ENCODE measurements around the gene GPR132. TPM values are rescaled to one million over a fixed set of nuclear protein-coding genes. Genes with fewer than 3 reads are reported as not detected.

The GPR132 gene
- total RNA-seq, 1 donor from 2014 or later: 48.5 TPM

- TF ChIP-seq CTCF (IDR thresholded peaks at IDR 0.05): no peak
- Mint-ChIP-seq H3K4me1 (peaks cover 2% of the 10 kb centered on the region), H3K36me3 (ENCODE audit: low read depth) (no peaks in the 10 kb centered on the region), H3K27me3 (peaks cover 32% of the 10 kb centered on the region), H3K27ac (no peak overlapping the region), H3K9me3 (peaks cover 5% of the 10 kb centered on the region), H3K4me3 (no peak overlapping the region)
- ATAC-seq (ENCODE audit: low read depth) (no peak), DNase-seq (no peak)
- ChIA-PET CTCF (no interaction called here), POLR2A (no interaction called here)
- intact Hi-C loops (cut with micrococcal nuclease): no loop called here
Measured at GRCh38 chr14:105105158-105105557, 39.9 kb upstream of the GPR132 start.

- Mint-ChIP-seq H3K9me3 (peaks cover 6% of the 10 kb centered on the region), H3K27ac (no peak overlapping the region), H3K27me3 (peaks cover 35% of the 10 kb centered on the region), H3K4me1 (peaks cover 2% of the 10 kb centered on the region), H3K4me3 (no peak overlapping the region), H3K36me3 (ENCODE audit: low read depth) (no peaks in the 10 kb centered on the region)
- ATAC-seq (ENCODE audit: low read depth) (no peak), DNase-seq (no peak)
- TF ChIP-seq CTCF (IDR thresholded peaks at IDR 0.05): no peak
- intact Hi-C loops (cut with micrococcal nuclease): no loop called here
- CTCF ChIA-PET: interaction anchor here (0.6 kb wide), 1 partner anchor 1333 kb away, joined by 3 read pairs; no protein-coding TSS in a partner anchor
- POLR2A ChIA-PET: no interaction called here
Measured at GRCh38 chr14:105102893-105103292, 37.7 kb upstream of the GPR132 start.

GRCh38 chr14:105102361-105102870, 37.2 kb upstream of the GPR132 start:
- intact Hi-C loops (cut with micrococcal nuclease): no loop called here
- peaks cover 35% of the 10 kb centered on the region for H3K27me3 Mint-ChIP-seq
- H3K9me3 Mint-ChIP-seq: peaks cover 6% of the 10 kb centered on the region
- no peaks in the 10 kb centered on the region for H3K36me3 Mint-ChIP-seq (ENCODE audit: low read depth)
- no peak overlapping the region for H3K4me3 Mint-ChIP-seq
- POLR2A ChIA-PET: no interaction called here
- DNase-seq: no peak
- no peak overlapping the region for H3K27ac Mint-ChIP-seq
- peaks cover 2% of the 10 kb centered on the region for H3K4me1 Mint-ChIP-seq
- ATAC-seq (ENCODE audit: low read depth): no peak
- TF ChIP-seq CTCF (IDR thresholded peaks at IDR 0.05): no peak
- CTCF ChIA-PET: interaction anchor here (0.6 kb wide), 1 partner anchor 1334 kb away, joined by 3 read pairs; no protein-coding TSS in a partner anchor

GRCh38 chr14:105100910-105101309, 35.7 kb upstream of the GPR132 start:
- intact Hi-C loops (cut with micrococcal nuclease): no loop called here
- DNase-seq (no peak), ATAC-seq (ENCODE audit: low read depth) (no peak)
- H3K4me3 Mint-ChIP-seq: no peak overlapping the region
- H3K9me3 Mint-ChIP-seq: peaks cover 6% of the 10 kb centered on the region
- no peak overlapping the region for H3K27ac Mint-ChIP-seq
- H3K4me1 Mint-ChIP-seq: peaks cover 2% of the 10 kb centered on the region
- CTCF ChIA-PET: no interaction called here
- POLR2A ChIA-PET: no interaction called here
- TF ChIP-seq CTCF (IDR thresholded peaks at IDR 0.05): no peak
- H3K27me3 Mint-ChIP-seq: peaks cover 33% of the 10 kb centered on the region
- H3K36me3 Mint-ChIP-seq (ENCODE audit: low read depth): no peaks in the 10 kb centered on the region

GRCh38 chr14:105099778-105100177, 34.5 kb upstream of the GPR132 start:
- Mint-ChIP-seq H3K9me3 (peaks cover 6% of the 10 kb centered on the region), H3K4me3 (no peak overlapping the region), H3K27ac (no peak overlapping the region), H3K36me3 (ENCODE audit: low read depth) (no peaks in the 10 kb centered on the region), H3K4me1 (no peaks in the 10 kb centered on the region), H3K27me3 (peaks cover 28% of the 10 kb centered on the region)
- ATAC-seq (ENCODE audit: low read depth) (no peak), DNase-seq (no peak)
- POLR2A ChIA-PET: no interaction called here
- CTCF ChIA-PET: no interaction called here
- TF ChIP-seq CTCF (IDR thresholded peaks at IDR 0.05): no peak
- intact Hi-C loops (cut with micrococcal nuclease): no loop called here

Measured in activated B cell treated with CpG ODN at 0.5 μM for 24 hours (primary cell).